Melanocyte of skin (primary cell): ENCODE data around the gene CNTNAP5. TPM values are rescaled to one million over a fixed set of nuclear protein-coding genes. Genes with fewer than 3 reads are reported as not detected.

Experiments used
- small RNA-seq, 2 donors: library from RNA; depleted of rRNA; stranded (forward); fragments of <200 nt; gene quantifications; one replicate each; pipeline ENCODE3, GENCODE V24; 2012
- total RNA-seq, 2 donors: library from RNA; depleted of rRNA; stranded (reverse); fragments of >200 nt; gene quantifications; 2 replicates each; pipeline ENCODE4 v1.2.3, GENCODE V29; 2012

The CNTNAP5 gene
- total RNA-seq: not detected

GRCh38 chr2:124025171-124025580, at the start of gene CNTNAP5:
Gene CNTNAP5 (plus strand): TSS chr2:124025287. CDS start chr2:124025651, 364 bp downstream.

Small RNAs within 50 kb of the gene (small RNA-seq; reads per million reads assigned to genes)
- gene AC019159.1 (0 to 0.06 reads per million in 2 donors), gene MTND5P22 (0 reads per million in 2 donors), gene RNA5SP102 (0 reads per million in 2 donors)
